Measurements from ENCODE around the gene DENND6B.

GRCh38 chr22:50274771-50275170 lies 52.0 kb downstream of the DENND6B start:
- no peak for TF ChIP-seq MYC (IDR thresholded peaks at IDR 0.05; ENCODE audit: low read depth, low read length)
- TF ChIP-seq GATA2 (IDR thresholded peaks at IDR 0.05; ENCODE audit: insufficient read depth, insufficient read length, low read depth, low read length), result no peak
- TF ChIP-seq CTCF (IDR thresholded peaks at IDR 0.05; ENCODE audit: extremely low read depth in 1 of 2, insufficient read depth in 1 of 2, low read depth in 1 of 2, low read length in 2 of 2), result no peak

Measured in endothelial cell of umbilical vein (primary cell).